ENCODE data around the gene GAB2. TPM values are rescaled to one million over a fixed set of nuclear protein-coding genes. Genes with fewer than 3 reads are reported as not detected.
"Not testable (repeated sequence)": the region's sequence is repeated elsewhere in the genome, so short reads cannot be mapped to it uniquely, and the experiment has no call there.

The GAB2 gene
- total RNA-seq, 2 experiments from 2014 or later: 7.1 to 7.5 TPM

DNA sequence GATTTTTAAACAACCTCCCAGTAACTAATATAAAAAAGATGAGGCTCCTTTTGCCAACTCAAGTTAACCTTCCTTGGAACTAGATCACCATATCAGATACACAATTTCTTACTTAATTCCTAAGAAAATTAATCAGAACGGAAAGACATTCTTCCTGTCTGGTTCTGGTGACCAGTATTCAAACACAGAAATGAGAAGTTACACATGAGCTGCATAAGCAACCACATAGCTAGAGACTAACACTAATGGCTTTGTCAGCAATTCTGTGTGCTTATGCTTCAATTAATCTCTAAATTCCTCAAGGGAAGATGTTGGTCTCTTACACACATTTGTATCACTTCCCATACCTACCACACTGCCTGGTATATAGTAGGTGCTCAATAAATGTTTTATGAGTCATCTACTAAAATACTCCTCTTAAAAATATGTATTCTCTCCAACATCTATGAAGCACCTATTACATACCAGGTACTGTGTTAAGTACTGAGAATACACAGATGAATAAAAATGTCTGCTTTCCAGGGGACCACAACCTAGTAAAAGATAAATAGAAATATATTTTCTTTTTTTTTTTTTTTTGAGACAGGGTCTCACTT is 54.5 kb downstream of the GAB2 start:
- Mint-ChIP-seq H3K36me3 (no peaks in the 10 kb centered on the region), H3K27me3 (peaks cover 3% of the 10 kb centered on the region), H3K27ac (no peak overlapping the region), H3K4me1 (no peaks in the 10 kb centered on the region), H3K4me3 (no peak overlapping the region), H3K9me3 (no peaks in the 10 kb centered on the region)
- POLR2A ChIA-PET: no interaction called here
- no peak for DNase-seq
- ATAC-seq (ENCODE audit: low read depth): no peak

- Mint-ChIP-seq H3K4me3 (no peak overlapping the region), H3K27me3 (peaks cover 3% of the 10 kb centered on the region), H3K9me3 (peaks cover 8% of the 10 kb centered on the region), H3K27ac (no peak overlapping the region), H3K4me1 (peaks cover 3% of the 10 kb centered on the region), H3K36me3 (peaks cover 9% of the 10 kb centered on the region)
- POLR2A ChIA-PET: no interaction called here
- ATAC-seq (ENCODE audit: low read depth): no peak
- no peak for DNase-seq
Observed at GRCh38 chr11:78361228-78361627, 56.4 kb downstream of the GAB2 start.

GRCh38 chr11:78359921-78360320 is 57.7 kb downstream of the GAB2 start:
- POLR2A ChIA-PET: no interaction called here
- DNase-seq (no peak), ATAC-seq (ENCODE audit: low read depth) (no peak)
- peaks cover 8% of the 10 kb centered on the region for H3K9me3 Mint-ChIP-seq
- peaks cover 9% of the 10 kb centered on the region for H3K36me3 Mint-ChIP-seq
- peaks cover 3% of the 10 kb centered on the region for H3K27me3 Mint-ChIP-seq
- H3K4me1 Mint-ChIP-seq: peaks cover 3% of the 10 kb centered on the region
- no peak overlapping the region for H3K4me3 Mint-ChIP-seq
- H3K27ac Mint-ChIP-seq: no peak overlapping the region

GRCh38 chr11:78357924-78358323 is 59.7 kb downstream of the GAB2 start:
- H3K4me1 Mint-ChIP-seq; H3K27ac Mint-ChIP-seq; POLR2A ChIA-PET; DNase-seq; ATAC-seq (ENCODE audit: low read depth); H3K36me3 Mint-ChIP-seq; H3K9me3 Mint-ChIP-seq; H3K27me3 Mint-ChIP-seq; H3K4me3 Mint-ChIP-seq: not testable (repeated sequence)

DNA sequence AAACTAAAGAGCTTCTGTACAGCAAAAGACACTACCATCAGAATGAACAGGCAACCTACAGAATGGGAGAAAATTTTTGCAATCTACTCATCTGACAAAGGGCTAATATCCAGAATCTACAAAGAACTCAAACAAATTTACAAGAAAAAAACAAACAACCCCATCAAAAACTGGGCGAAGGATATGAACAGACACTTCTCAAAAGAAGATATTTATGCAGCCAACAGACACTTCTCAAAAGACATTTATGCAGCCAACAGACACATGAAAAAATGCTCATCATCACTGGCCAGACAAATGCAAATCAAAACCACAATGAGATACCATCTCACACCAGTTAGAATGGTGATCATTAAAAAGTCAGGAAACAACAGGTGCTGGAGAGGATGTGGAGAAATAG is 60.2 kb downstream of the GAB2 start:
- H3K9me3 Mint-ChIP-seq; POLR2A ChIA-PET; H3K27ac Mint-ChIP-seq; H3K4me1 Mint-ChIP-seq; ATAC-seq (ENCODE audit: low read depth); H3K4me3 Mint-ChIP-seq; H3K27me3 Mint-ChIP-seq; DNase-seq; H3K36me3 Mint-ChIP-seq: not testable (repeated sequence)

DNA sequence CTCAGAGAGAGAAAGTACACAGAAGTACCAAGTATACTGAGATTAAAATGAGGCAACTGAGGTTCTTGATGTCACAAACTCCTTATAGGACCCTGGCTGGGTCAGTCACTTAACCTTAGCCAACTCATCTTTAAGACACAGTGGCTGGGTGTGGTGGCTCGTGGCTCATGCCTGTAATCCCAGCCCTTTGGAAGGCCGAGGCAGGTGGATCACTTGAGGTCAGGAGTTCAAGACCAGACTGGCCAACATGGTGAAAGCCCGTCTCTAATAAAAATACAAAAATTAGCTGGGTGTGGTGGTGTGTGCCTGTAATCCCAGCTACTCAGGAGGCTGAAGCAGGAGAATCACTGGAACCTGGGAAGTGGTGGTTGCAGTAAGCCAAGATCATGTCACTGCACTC is 61.9 kb downstream of the GAB2 start:
- H3K4me1 Mint-ChIP-seq; H3K36me3 Mint-ChIP-seq; H3K9me3 Mint-ChIP-seq; ATAC-seq (ENCODE audit: low read depth); H3K27me3 Mint-ChIP-seq; H3K27ac Mint-ChIP-seq; DNase-seq; H3K4me3 Mint-ChIP-seq; POLR2A ChIA-PET: not testable (repeated sequence)

DNA sequence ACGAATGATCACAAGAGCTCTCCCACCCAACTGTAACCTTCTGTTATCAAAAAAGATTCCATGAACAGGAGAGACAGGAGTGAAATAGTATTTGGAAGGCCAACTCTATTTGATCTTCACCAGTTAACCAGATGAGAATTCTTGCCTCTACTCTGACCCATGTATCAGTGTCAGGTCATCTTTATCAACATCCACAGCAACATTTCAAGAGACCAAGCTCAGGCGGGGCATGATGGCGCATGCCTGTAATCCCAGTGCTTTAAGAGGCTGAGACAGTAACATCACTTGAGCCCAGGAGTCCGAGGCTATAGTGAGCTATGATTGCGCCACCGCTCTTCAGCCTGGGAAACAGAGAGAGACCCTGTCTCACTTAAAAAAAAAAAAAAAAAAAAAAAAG is 62.3 kb downstream of the GAB2 start:
- H3K36me3 Mint-ChIP-seq: peaks cover 9% of the 10 kb centered on the region
- peaks cover 8% of the 10 kb centered on the region for H3K9me3 Mint-ChIP-seq
- peaks cover 2% of the 10 kb centered on the region for H3K27me3 Mint-ChIP-seq
- no peak overlapping the region for H3K4me3 Mint-ChIP-seq
- ATAC-seq (ENCODE audit: low read depth) (no peak), DNase-seq (no peak)
- H3K4me1 Mint-ChIP-seq: peaks cover 8% of the 10 kb centered on the region
- no peak overlapping the region for H3K27ac Mint-ChIP-seq
- POLR2A ChIA-PET: no interaction called here

GRCh38 chr11:78354408-78355308 is 63.0 kb downstream of the GAB2 start:
- Mint-ChIP-seq H3K4me3 (no peak overlapping the region), H3K36me3 (peaks cover 9% of the 10 kb centered on the region), H3K9me3 (peaks cover 8% of the 10 kb centered on the region), H3K4me1 (peaks cover 14% of the 10 kb centered on the region), H3K27ac (no peak overlapping the region), H3K27me3 (peaks cover 2% of the 10 kb centered on the region)
- POLR2A ChIA-PET: no interaction called here
- ATAC-seq (ENCODE audit: low read depth): no peak
- no peak for DNase-seq

GRCh38 chr11:78351979-78352841 is 65.4 kb downstream of the GAB2 start:
- no peak for DNase-seq
- H3K27ac Mint-ChIP-seq: no peak overlapping the region
- POLR2A ChIA-PET: no interaction called here
- H3K4me1 Mint-ChIP-seq: peaks cover 19% of the 10 kb centered on the region
- no peaks in the 10 kb centered on the region for H3K27me3 Mint-ChIP-seq
- H3K36me3 Mint-ChIP-seq: peaks cover 15% of the 10 kb centered on the region
- H3K9me3 Mint-ChIP-seq: peaks cover 4% of the 10 kb centered on the region
- ATAC-seq (ENCODE audit: low read depth): no peak
- H3K4me3 Mint-ChIP-seq: no peak overlapping the region

DNA sequence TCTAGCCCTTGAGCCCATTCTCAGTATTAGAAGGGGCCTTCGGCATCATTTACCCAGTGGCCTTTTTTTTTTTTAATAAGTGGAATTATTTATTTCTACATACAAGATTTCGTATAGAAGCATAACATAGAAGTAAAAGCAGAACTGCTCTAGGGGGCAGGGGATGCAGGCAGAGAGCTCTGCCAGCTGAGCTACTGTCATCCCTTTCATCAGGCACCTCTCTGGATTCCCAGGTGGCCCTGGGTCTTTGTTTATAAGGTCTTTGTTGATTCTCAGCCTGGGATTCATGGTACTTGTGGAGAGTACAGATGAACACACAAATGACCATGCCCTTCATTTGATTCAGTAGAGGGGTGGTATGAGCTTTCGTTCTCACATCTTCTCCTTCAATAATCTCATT is 66.4 kb downstream of the GAB2 start:
- POLR2A ChIA-PET: interaction anchor here (1.2 kb wide), 1 partner anchor 25 kb away, joined by 4 read pairs; no protein-coding TSS in a partner anchor
- Mint-ChIP-seq H3K4me1 (peaks cover 19% of the 10 kb centered on the region), H3K4me3 (no peak overlapping the region), H3K27me3 (peaks cover 4% of the 10 kb centered on the region), H3K9me3 (peaks cover 3% of the 10 kb centered on the region), H3K27ac (no peak overlapping the region), H3K36me3 (peaks cover 15% of the 10 kb centered on the region)
- DNase-seq (no peak), ATAC-seq (ENCODE audit: low read depth) (no peak)

GRCh38 chr11:78350646-78351165 is 66.9 kb downstream of the GAB2 start:
- peaks cover 16% of the 10 kb centered on the region for H3K36me3 Mint-ChIP-seq
- ATAC-seq (ENCODE audit: low read depth) (no peak), DNase-seq (no peak)
- POLR2A ChIA-PET: interaction anchor here (1.2 kb wide), 1 partner anchor 24 kb away, joined by 4 read pairs; no protein-coding TSS in a partner anchor
- peak overlapping the region; percentile 70 for H3K4me3 Mint-ChIP-seq
- peaks cover 19% of the 10 kb centered on the region for H3K4me1 Mint-ChIP-seq
- H3K27me3 Mint-ChIP-seq: peaks cover 8% of the 10 kb centered on the region
- H3K27ac Mint-ChIP-seq: peak overlapping the region; percentile 79
- peaks cover 3% of the 10 kb centered on the region for H3K9me3 Mint-ChIP-seq

DNA sequence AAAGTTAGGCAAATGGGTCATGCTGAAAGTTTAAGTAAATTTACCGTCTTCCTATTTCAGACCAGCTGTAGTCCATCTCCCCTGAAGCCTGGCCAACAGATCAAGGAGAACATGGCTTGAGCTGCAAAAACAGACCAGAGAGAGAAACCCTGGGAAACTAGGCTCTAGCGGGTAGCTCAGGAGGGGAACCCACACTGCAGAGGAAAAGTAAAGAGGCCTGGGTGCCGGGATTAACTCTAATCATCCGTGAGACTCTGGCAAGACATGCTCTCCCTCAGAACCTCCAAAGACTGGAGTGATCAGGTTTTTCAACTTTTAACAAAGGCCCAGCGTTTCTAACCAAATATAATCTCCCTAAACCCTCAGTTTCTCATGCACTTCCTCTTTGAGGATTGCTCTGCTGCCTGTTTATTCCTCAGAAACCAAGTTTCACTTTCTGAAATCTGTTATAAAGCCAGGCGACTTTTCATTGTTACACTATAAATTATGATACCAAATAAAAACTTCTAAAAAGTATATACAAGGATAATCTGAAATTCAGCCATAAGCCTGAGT is 67.5 kb downstream of the GAB2 start:
- Mint-ChIP-seq H3K4me1 (peaks cover 19% of the 10 kb centered on the region), H3K27me3 (peaks cover 11% of the 10 kb centered on the region), H3K9me3 (peaks cover 3% of the 10 kb centered on the region), H3K27ac (peak overlapping the region; percentile 79), H3K4me3 (peak overlapping the region; percentile 70), H3K36me3 (peaks cover 16% of the 10 kb centered on the region)
- POLR2A ChIA-PET: interaction anchor here (0.9 kb wide), 1 partner anchor 39 kb away, joined by 3 read pairs; no protein-coding TSS in a partner anchor
- ATAC-seq (ENCODE audit: low read depth): no peak
- DNase-seq: no peak

DNA sequence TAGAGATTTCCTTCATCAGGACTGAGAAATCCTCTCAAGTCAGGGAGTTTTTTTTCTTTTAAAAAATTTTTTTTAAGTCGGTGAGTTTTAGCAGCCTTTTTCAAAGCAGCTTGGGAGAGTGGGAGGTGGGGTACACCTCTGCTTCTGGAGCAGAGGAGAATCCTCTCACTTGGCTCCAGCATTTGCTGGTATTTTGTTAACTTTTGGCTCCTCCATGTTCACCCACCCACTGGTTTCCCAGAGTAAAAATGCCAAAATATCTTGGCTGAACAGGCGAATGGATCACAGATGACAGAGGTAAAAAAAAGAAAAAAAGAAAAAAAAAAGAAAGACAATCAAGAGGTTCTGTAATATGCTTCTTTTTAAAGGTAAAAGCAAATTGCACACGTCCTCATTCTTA is 68.0 kb downstream of the GAB2 start:
- H3K4me3 Mint-ChIP-seq: peak overlapping the region; percentile 70
- POLR2A ChIA-PET: interaction anchor here (0.9 kb wide), 1 partner anchor 39 kb away, joined by 3 read pairs; no protein-coding TSS in a partner anchor
- no peak for ATAC-seq (ENCODE audit: low read depth)
- peaks cover 15% of the 10 kb centered on the region for H3K27me3 Mint-ChIP-seq
- no peak for DNase-seq
- peak overlapping the region; percentile 19 for H3K27ac Mint-ChIP-seq
- peaks cover 19% of the 10 kb centered on the region for H3K4me1 Mint-ChIP-seq
- H3K36me3 Mint-ChIP-seq: peaks cover 17% of the 10 kb centered on the region
- H3K9me3 Mint-ChIP-seq: peaks cover 3% of the 10 kb centered on the region

All from activated naive CD8-positive, alpha-beta T cell treated with anti-CD3 and anti-CD28 coated beads, Interleukin-2, amount 10 ng/mL, durations not matched to agents 7 days and 5 days (primary cell).